HG02981 (cell line): ENCODE measurements around the gene WNT5A.

Experiments
- ATAC-seq: cut with Tn5 transposase; IDR thresholded peaks from one replicate; pipeline ENCODE4 v1.9.1; 2021; ENCODE audit warnings: mild to moderate bottlenecking, moderate library complexity; ENCODE audit not compliant: unreplicated experiment

Gene WNT5A

DNA sequence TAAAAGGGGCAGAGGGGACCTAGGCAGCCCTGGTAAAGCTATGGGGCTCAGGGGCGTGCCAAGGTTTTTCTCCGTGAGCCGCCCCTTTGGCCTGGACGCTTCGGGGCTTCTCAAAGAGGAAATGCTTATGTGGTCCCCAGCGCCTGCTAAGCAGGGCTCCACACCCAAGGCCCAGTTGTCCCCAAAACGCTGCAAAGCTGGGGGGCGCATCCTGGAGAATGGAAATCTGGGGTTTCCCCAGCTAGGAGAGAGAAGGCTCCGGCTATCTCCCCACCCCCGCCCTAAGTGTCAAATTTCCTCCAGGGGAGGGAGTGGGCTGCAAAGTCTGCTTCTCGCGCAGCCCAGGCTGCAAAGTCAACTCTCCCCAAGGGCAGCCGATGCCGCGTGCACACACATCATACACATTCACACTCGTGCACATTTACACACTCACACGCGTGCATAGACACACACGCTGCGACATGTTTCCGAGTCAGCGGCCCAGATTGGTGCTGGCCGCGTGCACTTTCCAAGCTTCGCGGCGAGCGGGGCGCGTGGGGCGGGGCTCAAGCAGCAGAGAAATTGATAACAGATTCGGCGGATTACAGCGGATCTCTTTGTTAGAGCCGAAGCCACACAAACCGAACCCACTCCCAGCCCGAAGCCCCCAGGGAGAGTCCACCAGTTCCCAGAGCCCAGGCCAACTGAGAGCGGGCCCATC, 4.5 kb downstream of the WNT5A start:
- no peak for ATAC-seq

GRCh38 chr3:55481744-55482495, 5.2 kb downstream of the WNT5A start:
- ATAC-seq, result no peak

DNA sequence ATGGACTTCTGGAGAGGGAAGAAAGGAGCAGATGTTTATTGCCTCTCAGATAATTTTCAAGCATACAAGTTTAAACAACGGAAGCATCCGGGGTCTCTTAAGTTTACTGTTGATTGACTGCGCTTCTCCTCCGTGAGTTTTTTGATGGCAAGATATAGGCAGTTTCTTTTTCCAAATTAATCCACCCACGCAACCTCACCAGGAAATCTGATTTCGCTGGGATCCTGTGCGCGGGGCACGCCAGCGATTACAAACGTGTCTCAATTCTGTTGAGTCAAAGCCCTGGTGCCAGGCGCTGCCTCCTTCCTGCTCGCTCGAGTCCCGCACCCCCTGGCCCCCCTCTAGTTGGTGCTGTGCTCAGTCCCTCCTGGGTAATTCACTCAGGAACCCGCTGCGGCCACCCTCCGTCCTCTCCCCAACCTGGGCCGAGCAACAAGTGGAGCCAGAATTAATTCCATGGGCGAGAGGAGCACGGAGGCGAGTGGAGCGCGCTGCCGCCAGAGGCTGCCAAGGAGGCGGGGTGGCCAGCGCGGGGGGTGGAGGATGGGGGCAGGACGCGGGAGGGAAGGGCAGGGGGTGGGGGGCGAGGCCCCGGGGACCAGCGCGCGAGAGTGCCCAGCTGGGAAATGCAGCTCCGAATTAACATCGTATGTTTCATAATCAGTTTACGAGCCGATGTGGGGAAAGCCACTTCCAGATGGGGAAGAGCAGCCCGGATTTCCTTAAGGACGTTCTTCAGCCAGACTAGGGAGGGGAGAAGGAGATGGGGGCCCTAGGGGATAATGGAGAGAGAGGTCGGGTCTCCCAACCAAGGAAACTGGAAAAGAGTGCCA, 6.0 kb downstream of the WNT5A start:
- no peak for ATAC-seq

DNA sequence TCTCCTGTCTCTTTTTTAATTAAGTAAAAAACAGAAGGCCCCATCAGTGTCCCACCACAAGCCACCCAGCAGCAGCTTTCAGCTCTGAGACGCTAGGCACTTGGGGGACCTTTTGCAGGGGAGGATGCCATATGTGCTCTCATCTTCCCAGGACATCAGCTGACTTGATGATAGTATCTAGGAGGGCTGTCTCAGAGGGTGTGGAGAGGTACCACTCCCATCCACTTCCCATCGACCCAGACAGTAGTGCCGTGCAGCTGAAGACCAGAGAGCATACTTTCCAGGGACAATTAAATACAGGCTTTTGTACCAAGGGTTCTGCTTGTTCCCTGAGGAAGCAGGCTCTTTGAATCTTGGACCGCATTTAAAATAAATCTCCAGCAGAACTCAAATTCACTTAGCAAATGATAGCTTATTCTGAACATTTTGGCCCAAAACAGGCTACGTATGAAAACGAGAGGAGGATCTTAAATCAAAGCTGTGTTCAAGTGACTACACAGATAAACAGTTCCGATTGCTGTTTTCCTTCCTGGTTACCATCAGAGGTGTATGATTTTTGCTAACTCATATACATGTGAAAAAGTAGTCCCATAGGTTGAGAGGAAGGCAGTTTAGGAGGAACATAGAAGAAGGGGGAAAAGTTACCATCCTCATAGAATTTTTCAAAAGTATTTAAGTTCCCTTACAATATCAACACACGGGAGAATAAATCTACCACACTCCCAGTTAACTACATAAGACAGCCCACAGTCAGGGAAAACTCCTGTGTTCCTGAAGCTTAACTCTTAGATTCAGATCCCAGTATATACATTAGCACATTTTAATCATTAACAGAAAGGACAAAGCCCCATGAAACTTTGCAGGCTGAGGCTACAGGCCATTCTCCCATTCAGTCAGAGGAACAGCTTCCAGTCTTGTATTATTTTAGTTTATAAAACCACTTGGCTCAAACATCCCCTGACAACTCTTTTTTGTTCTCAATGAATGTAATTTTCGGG, 9.5 kb downstream of the WNT5A start:
- no peak for ATAC-seq

DNA sequence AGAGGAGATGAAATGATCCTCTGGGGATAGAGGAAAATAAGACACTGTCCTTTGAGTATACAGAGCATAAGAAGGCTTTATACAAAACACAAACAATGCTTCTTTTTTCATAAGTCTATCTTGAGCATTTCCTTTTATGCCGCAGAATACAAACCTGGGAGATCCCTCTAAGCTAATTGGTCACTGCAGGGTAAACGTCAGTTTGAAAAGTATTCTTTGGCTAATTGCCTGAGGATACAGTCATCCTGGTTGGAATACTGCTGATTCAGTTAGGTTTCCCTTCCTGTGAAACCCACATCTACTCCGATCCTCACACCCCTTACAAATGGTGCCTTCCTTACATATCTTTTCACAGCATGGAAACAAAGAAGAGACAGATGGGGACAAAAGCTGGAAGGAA, 10.6 kb downstream of the WNT5A start:
- no peak for ATAC-seq

- no peak for ATAC-seq
These were observed 12.9 kb downstream of the WNT5A start for GRCh38 chr3:55474213-55474632.

- ATAC-seq, result no peak
These were observed 13.3 kb downstream of the WNT5A start for GRCh38 chr3:55473788-55474187.

DNA sequence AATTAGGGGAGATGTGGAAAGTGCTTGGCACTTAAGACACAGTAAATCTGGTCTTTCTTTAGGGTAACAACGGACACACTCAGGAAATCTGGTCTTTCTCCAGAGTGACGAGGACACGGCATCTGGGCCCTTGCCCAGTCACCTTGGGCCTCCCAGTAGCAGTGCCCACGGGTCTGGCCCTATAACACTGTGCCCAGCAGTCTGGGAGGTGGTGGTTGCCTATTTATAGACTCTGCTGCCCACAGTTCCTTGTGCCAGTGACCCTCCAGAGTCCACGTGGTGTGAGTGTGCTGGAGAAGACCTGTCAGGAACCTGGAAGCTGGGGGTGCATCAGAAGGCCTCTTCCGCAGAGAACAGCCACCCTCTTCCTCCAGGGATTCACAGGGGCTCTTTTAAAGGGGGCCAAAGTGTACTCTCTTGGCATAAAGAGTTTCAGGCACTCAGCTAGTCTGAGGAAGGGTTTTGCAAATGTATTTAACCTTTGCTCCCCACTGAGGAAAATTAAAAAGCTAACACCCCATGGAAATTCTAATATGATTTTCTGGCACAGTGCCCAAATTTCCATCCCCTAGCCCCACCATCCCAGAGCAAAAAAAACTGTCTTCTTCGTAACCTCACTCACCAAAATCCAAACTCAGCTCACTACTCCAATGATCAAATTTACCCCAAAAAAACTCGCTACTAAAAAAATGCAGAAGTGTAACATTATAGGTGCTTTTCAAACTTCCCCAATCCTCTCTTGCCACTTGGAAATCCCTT, 15.4 kb downstream of the WNT5A start:
- no peak for ATAC-seq

DNA sequence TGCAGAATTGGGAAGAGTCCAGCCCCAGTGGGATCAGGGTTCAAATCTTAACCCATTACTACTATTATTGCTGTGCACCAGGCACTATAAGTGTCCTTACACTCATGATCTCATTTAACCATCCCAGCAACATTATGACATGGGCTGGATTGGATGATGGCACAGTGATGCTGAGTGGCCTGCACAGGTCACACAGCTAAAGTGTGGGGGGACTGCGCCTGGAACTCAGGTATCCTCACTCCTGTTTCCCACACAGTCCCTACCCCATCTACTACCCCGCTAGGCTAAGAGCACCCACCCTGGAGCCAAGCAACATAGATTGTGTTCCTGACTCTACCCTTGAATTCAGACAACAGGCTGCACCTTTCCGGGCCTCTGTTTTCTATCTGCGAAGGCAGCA, 16.0 kb downstream of the WNT5A start:
- no peak for ATAC-seq

- ATAC-seq, result no peak
These were observed 17.1 kb downstream of the WNT5A start for GRCh38 chr3:55469957-55470526.

DNA sequence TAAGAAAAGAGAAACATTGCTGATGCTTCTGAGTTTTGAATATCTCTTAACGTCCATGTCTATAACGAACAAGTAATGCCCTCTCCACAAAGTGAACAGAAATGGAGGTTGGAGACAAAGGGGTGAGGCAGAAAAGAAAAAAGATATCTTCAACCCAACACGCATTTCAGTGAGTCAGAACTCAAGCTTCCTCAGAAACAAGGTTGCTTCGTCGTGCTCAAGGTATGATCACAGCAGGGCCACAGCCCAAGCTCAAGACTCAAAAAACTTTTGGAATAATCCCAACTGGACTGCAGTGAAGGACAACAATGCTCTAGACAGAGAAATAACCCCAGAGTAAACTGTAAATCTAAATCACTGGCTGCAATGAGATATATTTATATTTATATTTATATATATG, 18.9 kb downstream of the WNT5A start:
- no peak for ATAC-seq

- no peak for ATAC-seq
These were observed 20.0 kb downstream of the WNT5A start for GRCh38 chr3:55467099-55467498.

DNA sequence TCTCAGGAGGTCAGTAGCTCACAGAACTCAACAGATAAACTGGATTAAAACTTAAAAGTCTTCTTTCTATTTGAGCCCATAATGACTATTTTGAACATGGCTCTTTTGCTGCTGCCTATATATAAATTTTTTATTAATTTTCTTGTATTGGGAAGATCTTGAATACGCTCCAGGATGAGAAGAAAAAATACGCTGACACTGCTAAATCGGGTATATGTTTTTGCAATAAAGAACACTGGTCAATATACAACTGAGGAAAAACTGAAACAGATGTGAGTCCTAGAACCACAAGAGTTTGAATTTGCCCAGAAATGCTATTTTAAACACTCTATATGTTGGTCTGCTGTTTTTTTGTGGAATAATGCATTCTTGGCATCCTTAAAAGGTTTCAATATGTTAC, 20.6 kb downstream of the WNT5A start:
- ATAC-seq, result no peak

- no peak for ATAC-seq
These were observed 25.2 kb downstream of the WNT5A start for GRCh38 chr3:55461896-55462295.

DNA sequence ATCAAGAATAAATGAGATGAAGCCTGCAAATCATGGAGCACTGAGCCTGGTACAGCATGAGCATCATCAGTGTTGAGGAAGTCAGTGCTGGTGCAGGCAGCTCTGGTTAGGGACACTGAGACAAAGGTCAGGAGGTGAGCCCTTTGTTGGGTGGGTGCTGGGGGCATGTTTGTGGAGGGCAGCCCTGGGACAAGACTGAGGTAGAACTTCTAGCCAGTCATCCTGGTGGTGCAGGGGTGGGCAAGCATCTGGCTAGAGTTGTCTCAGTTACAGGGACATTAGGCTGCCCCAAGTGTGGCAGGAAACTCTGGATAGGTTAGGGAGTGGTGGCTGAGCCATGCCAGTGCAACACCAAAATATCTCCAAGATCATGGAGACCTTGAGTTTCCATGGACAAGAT, 27.3 kb downstream of the WNT5A start:
- no peak for ATAC-seq

DNA sequence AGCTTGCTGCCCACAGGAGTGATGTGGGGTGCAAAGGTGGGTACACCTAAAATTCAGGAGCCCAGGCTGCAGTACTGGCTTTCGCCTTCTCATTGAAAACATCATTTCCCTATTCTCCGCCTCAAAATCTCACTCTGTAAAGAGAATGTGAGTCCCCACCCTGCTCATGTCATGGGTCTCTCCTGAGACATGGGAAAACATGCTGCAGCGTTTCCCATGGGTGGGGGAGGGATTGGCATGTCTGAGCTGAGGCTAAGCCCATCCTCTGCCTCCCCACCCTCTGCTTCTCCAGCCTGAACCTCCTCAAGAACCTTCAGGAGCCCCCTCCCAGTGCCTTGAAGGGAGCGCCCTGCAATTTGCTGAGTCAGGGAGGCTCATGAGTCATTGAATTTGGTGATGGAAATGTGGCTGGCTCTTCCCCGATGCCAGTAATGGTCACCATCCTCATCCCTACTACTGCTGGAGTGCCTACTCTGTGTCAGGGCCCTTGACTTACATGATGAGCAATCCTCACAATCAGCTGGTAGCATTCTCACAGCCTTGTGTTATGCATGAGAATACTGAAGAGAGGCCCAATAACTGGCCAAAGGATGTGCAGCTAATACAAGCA, 28.8 kb downstream of the WNT5A start:
- no peak for ATAC-seq

- no peak for ATAC-seq
These were observed 31.2 kb downstream of the WNT5A start for GRCh38 chr3:55455915-55456314.

DNA sequence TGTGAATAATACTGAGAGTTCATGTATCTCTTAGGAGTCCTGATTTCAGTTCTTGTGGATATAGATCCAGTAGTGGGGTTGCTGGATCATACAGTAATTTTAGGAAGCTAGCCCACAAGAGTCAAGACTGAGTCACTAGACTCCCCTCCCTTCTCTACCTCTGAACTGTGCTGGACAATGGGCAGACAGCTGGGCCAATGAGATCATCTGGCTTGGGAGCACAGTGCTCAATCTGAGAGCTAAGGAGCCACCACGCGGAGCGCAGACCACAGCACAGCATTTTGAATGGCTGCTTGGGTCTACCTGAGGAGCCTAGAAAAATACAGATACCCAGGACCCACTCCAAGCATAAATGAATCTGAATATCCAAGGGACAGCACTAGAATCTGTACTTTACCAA, 32.5 kb downstream of the WNT5A start:
- ATAC-seq, result no peak

GRCh38 chr3:55453886-55454496, 33.1 kb downstream of the WNT5A start:
- no peak for ATAC-seq
